ENCODE results near the gene SLC39A10. TPM values are rescaled to one million over a fixed set of nuclear protein-coding genes. Genes with fewer than 3 reads are reported as not detected.

The SLC39A10 gene
- polyA plus RNA-seq, 1 of the 3 experiments (the other 2 are of a cell fraction): 12.3 TPM

DNA sequence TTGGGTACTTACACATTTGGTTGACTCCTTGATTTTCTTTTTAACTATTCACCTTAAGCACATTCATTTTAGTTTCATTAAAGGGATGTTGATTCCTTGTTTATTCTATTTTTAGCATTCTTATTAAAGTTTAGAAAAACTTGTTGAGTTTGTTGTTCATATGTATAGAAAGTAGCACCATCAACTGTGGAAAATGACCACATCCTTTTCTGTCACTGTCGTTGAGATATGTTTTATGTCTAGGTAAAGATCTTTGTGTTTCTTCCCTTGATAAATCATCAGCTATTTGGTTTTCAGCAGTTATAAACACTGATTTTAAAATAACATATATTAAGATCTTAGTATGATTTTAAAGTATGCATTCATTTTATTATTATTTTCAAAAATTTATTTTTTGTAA lies 25.1 kb downstream of the SLC39A10 start:
- no peak overlapping the region for H3K4me2 ChIP-seq
- peaks cover 0 to 10% of the 10 kb centered on the region in 2 experiments; a peak in 2 of 4 replicates for H3K4me1 ChIP-seq (ENCODE audit: control insufficient read depth in 1 of 2, insufficient read depth in 2 of 2, low read depth in 1 of 2, low read length in 1 of 2)
- POLR2A ChIA-PET: no interaction called here
- H3K4me3 ChIP-seq (ENCODE audit: low read depth in 2 of 2, low read length in 1 of 2): no peak overlapping the region
- H3K9me3 ChIP-seq: no peaks in the 10 kb centered on the region
- H3K79me2 ChIP-seq (ENCODE audit: insufficient read depth): peaks cover 13% of the 10 kb centered on the region; the same call in 1 of the 2 replicates
- H3K9me2 ChIP-seq: no peaks in the 10 kb centered on the region
- no peaks in the 10 kb centered on the region for H4K20me1 ChIP-seq (ENCODE audit: insufficient read depth)
- H3K36me3 ChIP-seq (replicated peaks in 1 of 2; ENCODE audit: control insufficient read depth in 1 of 2, insufficient read depth in 2 of 2, low read length in 1 of 2): peaks cover 19 to 22% of the 10 kb centered on the region in 2 experiments
- DNase-seq: no peak
- no peak overlapping the region for H2AFZ ChIP-seq (ENCODE audit: low read depth)
- no peaks in the 10 kb centered on the region for H3K27me3 ChIP-seq (ENCODE audit: insufficient read depth)
- TF ChIP-seq, protein P1, sequence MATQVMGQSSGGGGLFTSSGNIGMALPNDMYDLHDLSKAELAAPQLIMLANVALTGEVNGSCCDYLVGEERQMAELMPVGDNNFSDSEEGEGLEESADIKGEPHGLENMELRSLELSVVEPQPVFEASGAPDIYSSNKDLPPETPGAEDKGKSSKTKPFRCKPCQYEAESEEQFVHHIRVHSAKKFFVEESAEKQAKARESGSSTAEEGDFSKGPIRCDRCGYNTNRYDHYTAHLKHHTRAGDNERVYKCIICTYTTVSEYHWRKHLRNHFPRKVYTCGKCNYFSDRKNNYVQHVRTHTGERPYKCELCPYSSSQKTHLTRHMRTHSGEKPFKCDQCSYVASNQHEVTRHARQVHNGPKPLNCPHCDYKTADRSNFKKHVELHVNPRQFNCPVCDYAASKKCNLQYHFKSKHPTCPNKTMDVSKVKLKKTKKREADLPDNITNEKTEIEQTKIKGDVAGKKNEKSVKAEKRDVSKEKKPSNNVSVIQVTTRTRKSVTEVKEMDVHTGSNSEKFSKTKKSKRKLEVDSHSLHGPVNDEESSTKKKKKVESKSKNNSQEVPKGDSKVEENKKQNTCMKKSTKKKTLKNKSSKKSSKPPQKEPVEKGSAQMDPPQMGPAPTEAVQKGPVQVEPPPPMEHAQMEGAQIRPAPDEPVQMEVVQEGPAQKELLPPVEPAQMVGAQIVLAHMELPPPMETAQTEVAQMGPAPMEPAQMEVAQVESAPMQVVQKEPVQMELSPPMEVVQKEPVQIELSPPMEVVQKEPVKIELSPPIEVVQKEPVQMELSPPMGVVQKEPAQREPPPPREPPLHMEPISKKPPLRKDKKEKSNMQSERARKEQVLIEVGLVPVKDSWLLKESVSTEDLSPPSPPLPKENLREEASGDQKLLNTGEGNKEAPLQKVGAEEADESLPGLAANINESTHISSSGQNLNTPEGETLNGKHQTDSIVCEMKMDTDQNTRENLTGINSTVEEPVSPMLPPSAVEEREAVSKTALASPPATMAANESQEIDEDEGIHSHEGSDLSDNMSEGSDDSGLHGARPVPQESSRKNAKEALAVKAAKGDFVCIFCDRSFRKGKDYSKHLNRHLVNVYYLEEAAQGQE (IDR thresholded peaks at IDR 0.05; ENCODE audit: low read depth, low read length): no peak
- TF ChIP-seq, protein P2, sequence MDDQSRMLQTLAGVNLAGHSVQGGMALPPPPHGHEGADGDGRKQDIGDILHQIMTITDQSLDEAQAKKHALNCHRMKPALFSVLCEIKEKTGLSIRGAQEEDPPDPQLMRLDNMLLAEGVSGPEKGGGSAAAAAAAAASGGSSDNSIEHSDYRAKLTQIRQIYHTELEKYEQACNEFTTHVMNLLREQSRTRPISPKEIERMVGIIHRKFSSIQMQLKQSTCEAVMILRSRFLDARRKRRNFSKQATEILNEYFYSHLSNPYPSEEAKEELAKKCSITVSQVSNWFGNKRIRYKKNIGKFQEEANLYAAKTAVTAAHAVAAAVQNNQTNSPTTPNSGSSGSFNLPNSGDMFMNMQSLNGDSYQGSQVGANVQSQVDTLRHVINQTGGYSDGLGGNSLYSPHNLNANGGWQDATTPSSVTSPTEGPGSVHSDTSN (IDR thresholded peaks at IDR 0.05): no peak
- TF ChIP-seq, protein P3, sequence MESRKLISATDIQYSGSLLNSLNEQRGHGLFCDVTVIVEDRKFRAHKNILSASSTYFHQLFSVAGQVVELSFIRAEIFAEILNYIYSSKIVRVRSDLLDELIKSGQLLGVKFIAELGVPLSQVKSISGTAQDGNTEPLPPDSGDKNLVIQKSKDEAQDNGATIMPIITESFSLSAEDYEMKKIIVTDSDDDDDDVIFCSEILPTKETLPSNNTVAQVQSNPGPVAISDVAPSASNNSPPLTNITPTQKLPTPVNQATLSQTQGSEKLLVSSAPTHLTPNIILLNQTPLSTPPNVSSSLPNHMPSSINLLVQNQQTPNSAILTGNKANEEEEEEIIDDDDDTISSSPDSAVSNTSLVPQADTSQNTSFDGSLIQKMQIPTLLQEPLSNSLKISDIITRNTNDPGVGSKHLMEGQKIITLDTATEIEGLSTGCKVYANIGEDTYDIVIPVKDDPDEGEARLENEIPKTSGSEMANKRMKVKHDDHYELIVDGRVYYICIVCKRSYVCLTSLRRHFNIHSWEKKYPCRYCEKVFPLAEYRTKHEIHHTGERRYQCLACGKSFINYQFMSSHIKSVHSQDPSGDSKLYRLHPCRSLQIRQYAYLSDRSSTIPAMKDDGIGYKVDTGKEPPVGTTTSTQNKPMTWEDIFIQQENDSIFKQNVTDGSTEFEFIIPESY (IDR thresholded peaks at IDR 0.05; ENCODE audit: borderline replicate concordance, low read depth): no peak
- TF ChIP-seq SMC3 (IDR thresholded peaks at IDR 0.05; ENCODE audit: low read depth, low read length): no peak
- no peak for TF ChIP-seq TEAD4 (IDR thresholded peaks at IDR 0.05; ENCODE audit: borderline replicate concordance, insufficient read depth)
- no peak for TF ChIP-seq YY1 (IDR thresholded peaks at IDR 0.05; ENCODE audit: low read depth)
- no peak for TF ChIP-seq MXI1 (IDR thresholded peaks at IDR 0.05; ENCODE audit: low read depth, low read length)
- no peak for TF ChIP-seq MEF2A (IDR thresholded peaks at IDR 0.05; ENCODE audit: borderline replicate concordance, low read depth)
- TF ChIP-seq SIN3A (IDR thresholded peaks at IDR 0.05; ENCODE audit: borderline replicate concordance, low read depth, low read length): no peak
- no peak for TF ChIP-seq TAF1 (IDR thresholded peaks at IDR 0.05; ENCODE audit: borderline replicate concordance, low read depth, low read length)
- TF ChIP-seq FOXJ3 (CRISPR knock-in tag; IDR thresholded peaks at IDR 0.05): no peak
- no peak for TF ChIP-seq EP300 (IDR thresholded peaks at IDR 0.05; ENCODE audit: borderline replicate concordance in 1 of 2, low read depth in 1 of 2, low read length in 1 of 2)
- TF ChIP-seq RFX5 (IDR thresholded peaks at IDR 0.05; ENCODE audit: low read length): no peak
- TF ChIP-seq, protein P4, sequence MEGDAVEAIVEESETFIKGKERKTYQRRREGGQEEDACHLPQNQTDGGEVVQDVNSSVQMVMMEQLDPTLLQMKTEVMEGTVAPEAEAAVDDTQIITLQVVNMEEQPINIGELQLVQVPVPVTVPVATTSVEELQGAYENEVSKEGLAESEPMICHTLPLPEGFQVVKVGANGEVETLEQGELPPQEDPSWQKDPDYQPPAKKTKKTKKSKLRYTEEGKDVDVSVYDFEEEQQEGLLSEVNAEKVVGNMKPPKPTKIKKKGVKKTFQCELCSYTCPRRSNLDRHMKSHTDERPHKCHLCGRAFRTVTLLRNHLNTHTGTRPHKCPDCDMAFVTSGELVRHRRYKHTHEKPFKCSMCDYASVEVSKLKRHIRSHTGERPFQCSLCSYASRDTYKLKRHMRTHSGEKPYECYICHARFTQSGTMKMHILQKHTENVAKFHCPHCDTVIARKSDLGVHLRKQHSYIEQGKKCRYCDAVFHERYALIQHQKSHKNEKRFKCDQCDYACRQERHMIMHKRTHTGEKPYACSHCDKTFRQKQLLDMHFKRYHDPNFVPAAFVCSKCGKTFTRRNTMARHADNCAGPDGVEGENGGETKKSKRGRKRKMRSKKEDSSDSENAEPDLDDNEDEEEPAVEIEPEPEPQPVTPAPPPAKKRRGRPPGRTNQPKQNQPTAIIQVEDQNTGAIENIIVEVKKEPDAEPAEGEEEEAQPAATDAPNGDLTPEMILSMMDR (IDR thresholded peaks at IDR 0.05): no peak
- no peak for TF ChIP-seq NRF1 (IDR thresholded peaks at IDR 0.05; ENCODE audit: low read depth, low read length)
- no peak for TF ChIP-seq NFIC (IDR thresholded peaks at IDR 0.05; ENCODE audit: borderline replicate concordance)
- H3F3A ChIP-seq (replicated peaks; ENCODE audit: insufficient read depth): peaks cover 21% of the 10 kb centered on the region
- no peak overlapping the region for H3K27ac ChIP-seq (ENCODE audit: low read depth in 2 of 2, low read length in 1 of 2)
- 100% methylated on average over 1 of the region's 1 CpG for WGBS (ENCODE audit: low lambda C conversion rate)
- CTCF ChIA-PET: interaction anchor here (0.6 to 1.1 kb wide), 2 partner anchors 20 to 59 kb away, joined by 3 read pairs; no protein-coding TSS in a partner anchor
- no peak overlapping the region for H3K9ac ChIP-seq
